C4-2B (cell line): ENCODE results near the gene LARGE1.

Source experiments
- H3K27ac ChIP-seq: fragments of 450-650 bp; 2 replicates; pipeline ENCODE4 v1.5.1; 2017
- ZFX ChIP-seq: fragments of 450-650 bp; IDR thresholded peaks from 2 replicates; pipeline ENCODE4 v1.6.1; 2017
- TF ChIP-seq, protein P1 (sequence below): fragments of 450-650 bp; conservative IDR thresholded peaks from 2 replicates; pipeline ENCODE4 v1.5.1; 2017; ENCODE audit warnings: mild to moderate bottlenecking

The LARGE1 gene

DNA sequence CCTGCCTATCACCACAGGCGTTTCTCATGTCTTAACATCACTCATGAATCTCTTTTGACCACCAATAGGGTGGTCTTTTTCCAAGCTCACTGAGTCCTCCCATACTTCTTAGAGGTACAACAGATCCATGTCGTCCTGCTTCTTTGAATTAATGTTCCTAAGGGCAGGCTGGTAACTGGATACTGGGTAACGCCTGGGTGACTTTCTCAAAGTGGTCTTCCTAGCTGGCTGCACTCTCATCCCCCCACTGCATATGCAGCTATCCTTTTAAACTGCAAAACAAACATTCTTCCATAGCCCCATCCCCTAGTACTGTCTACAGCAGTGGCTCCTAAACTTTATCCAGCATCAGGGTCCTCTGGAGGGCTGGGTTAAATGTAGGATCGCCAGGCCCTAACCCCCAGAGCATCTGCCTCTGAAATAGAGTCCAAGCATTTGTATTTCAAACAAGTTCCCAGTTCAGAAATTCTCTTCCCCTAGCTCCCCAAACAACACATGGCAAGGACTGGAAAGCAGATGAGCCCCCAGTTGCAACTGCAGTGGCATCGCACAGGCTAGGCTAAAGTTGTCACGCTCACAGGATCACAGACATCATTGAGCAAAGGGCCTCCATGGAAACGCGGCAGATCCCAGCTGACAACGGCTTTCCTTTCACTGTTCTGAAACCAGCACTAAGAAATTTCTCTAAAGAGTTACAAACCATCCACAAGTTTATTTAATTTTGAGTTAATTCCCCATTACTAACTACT lies 204.9 kb downstream of the LARGE1 start:
- TF ChIP-seq ZFX = no peak
- TF ChIP-seq, protein P1, sequence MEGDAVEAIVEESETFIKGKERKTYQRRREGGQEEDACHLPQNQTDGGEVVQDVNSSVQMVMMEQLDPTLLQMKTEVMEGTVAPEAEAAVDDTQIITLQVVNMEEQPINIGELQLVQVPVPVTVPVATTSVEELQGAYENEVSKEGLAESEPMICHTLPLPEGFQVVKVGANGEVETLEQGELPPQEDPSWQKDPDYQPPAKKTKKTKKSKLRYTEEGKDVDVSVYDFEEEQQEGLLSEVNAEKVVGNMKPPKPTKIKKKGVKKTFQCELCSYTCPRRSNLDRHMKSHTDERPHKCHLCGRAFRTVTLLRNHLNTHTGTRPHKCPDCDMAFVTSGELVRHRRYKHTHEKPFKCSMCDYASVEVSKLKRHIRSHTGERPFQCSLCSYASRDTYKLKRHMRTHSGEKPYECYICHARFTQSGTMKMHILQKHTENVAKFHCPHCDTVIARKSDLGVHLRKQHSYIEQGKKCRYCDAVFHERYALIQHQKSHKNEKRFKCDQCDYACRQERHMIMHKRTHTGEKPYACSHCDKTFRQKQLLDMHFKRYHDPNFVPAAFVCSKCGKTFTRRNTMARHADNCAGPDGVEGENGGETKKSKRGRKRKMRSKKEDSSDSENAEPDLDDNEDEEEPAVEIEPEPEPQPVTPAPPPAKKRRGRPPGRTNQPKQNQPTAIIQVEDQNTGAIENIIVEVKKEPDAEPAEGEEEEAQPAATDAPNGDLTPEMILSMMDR = no peak
- no peak overlapping the region for H3K27ac ChIP-seq

DNA sequence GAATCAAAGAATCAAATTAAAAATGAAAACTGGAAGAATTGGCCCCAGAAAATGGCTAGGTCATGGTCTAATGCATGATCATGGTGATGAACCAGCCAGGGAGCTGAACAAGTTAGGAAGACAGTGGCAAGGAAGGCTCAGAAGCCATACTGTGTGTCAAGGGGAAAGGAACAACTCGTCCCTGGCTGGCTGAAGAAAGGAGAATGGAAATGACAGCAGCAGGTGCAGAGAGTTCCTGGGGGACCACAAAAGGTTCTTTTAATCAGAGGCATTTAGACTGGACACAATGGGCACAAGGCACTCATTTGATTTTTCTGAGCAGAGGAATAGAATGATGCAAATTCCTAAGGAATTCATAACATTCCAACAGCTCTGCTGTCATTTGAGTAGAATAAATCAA lies 209.9 kb downstream of the LARGE1 start:
- no peak overlapping the region for H3K27ac ChIP-seq
- TF ChIP-seq ZFX = no peak
- TF ChIP-seq, protein P1 = no peak

DNA sequence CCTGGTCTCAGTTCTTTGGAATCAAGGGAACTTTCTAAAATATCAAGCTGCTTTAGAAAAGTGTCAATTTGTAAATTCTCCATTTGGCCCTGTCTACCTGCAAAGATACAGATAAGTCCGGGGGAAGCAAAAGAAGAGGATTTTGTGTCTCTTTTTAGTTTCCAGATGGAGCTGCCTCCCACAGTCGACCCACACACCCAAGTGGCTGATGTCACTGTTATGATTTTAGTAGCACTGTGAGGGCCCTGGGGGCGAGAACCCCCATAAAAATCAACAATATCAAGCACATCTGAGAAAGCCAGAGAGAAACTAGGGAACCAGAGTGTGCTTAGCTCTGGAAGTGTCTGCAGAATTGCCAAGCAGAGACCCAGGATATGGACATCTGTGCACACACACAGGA lies 212.7 kb downstream of the LARGE1 start:
- TF ChIP-seq ZFX = no peak
- TF ChIP-seq, protein P1 = no peak
- no peak overlapping the region for H3K27ac ChIP-seq

DNA sequence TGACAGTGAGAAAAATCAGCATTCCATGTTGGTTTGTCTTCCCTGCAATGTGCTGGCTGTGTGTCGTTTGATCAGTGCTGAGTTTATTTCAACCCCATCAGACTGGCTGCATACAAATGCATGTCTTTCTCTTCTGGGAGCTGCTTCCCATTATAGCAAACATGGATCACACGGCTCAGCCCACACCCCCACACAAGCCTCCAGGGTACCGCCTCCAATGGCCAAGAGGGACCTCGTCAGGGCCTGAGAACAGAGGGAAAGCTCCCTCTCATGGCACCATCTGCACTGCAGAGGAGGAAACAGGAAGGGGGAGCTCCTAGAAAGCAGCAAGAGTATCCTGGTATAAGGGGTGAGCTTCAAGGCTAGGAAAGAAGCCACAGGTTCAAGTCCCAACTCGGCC lies 214.2 kb downstream of the LARGE1 start:
- TF ChIP-seq, protein P1 = no peak
- TF ChIP-seq ZFX = no peak

DNA sequence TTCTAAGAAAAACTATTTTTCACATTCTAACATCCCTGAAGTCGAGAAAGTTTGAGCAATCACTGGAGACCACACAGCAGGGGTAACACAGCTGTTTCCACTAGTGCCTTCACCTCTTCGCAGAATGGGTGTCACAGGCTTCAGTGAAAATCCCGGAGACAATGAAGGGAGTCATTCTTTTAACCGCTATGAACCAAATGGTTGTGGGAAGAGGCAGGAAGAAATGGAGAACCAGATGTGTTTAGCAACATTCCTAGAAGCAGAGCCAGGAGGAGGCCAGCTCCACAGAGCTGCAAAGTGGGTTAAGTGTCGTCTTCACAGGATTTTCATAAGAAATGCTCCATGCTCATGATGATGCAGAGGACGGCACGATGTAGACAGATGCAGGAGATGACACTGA lies 221.1 kb downstream of the LARGE1 start:
- H3K27ac ChIP-seq = no peak overlapping the region
- no peak for TF ChIP-seq ZFX
- TF ChIP-seq, protein P1 = no peak

More for the DNA sequence above, 214.2 kb downstream of the LARGE1 start:
- H3K27ac ChIP-seq = no peak overlapping the region

DNA sequence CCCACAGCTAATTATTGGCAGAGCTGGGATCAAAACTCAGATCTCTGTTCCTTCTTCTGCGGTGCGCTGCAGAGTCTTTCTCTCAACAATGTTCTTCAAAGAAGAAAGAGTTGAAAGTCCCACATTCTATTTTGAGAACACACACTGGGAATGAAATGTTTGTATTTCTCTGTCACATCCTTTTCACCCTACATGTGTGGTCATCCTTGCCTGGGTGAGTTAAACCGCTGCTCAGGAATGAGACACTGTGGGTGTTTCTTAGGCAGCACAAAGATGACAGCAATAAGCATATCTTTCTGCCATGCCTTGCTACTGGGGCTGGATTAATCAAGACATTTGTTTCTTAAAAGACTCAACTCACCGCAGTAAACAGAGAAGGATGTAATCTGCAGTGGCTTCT lies 222.6 kb downstream of the LARGE1 start:
- TF ChIP-seq, protein P1 = no peak
- TF ChIP-seq ZFX = no peak
- H3K27ac ChIP-seq = no peak overlapping the region

DNA sequence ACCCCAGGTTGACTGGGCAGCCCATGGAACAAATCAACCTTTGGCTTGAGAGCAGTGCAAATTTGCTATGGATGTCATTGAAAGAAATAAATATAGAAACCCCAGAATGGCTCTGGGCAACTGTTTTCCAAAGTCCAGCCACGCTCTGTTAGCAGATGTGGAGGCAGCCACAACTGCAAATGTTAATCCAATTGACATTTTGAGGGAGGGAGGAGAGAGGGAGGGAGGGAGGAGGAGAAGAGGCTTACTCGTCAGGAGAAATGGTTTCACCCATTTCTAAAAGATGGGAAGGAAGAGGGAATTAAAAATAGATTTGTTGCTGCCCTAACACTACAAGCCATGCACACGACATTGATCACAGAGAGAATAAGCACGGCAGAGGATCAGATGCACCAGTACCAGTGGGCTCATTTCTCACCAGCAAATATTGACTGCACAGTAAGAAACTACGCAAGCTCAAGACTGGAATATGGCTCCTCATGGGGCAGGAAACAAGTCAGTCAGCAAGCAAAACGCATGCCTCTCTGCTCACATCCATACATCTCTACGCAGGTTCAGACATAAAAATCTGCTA lies 229.1 kb downstream of the LARGE1 start:
- H3K27ac ChIP-seq = no peak overlapping the region

More for the DNA sequence above, 229.1 kb downstream of the LARGE1 start:
- no peak for TF ChIP-seq ZFX
- TF ChIP-seq, protein P1 = no peak
